ENCODE results near the gene ADK. TPM values are rescaled to one million over a fixed set of nuclear protein-coding genes. Genes with fewer than 3 reads are reported as not detected.

ADK gene
- polyA plus RNA-seq, 1 donor (not counting 4 experiments of a cell fraction or from before 2014, with no cell fraction given), result 139 TPM

DNA sequence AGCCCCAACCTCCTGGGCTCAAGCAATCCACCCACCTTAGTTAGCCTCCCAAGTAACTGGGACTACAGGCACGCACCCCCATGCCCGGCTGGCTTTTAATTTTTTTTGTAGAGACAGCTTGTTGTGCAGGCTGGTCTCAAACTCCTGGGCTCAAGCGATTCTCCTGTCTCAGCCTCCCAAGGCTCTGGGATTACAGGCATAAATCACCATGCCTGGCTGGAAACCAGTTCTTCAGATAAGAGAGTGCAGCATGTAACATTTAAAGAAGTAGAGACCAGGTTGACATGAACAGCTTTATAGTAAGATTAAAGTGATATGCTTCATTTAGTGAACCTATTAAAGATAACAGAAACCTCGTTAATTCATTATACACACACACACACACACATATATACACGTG lies 507.5 kb downstream of the ADK start:
- dilution Hi-C loops (cut with MboI; ENCODE audit: extremely low pct_ligation_motif_present, low sequenced_read_pairs), result no loop called here
- DNase-seq (ENCODE audit: low read depth, low spot score), result no peak
- FAIRE-seq, result no peak

DNA sequence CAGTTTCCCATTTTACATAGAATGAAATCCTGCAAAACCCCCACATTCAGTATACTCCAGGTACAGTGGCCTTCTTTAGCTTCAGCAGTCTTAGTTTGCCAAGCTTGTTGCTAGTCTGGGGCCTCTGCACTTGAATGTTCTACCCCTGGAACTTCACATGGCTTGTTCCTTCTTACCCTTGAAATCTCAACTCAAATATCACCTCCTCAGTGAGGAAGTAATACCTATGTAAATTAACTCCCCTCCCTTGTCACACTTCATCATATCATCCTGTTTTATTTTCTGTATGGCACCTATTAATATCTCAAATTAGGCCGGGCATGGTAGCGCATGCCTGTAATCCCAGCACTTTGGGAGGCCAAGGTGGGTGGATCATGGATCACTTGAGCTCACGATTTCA lies 511.6 kb downstream of the ADK start:
- dilution Hi-C loops (cut with MboI; ENCODE audit: extremely low pct_ligation_motif_present, low sequenced_read_pairs), result no loop called here
- TF ChIP-seq, protein P1, sequence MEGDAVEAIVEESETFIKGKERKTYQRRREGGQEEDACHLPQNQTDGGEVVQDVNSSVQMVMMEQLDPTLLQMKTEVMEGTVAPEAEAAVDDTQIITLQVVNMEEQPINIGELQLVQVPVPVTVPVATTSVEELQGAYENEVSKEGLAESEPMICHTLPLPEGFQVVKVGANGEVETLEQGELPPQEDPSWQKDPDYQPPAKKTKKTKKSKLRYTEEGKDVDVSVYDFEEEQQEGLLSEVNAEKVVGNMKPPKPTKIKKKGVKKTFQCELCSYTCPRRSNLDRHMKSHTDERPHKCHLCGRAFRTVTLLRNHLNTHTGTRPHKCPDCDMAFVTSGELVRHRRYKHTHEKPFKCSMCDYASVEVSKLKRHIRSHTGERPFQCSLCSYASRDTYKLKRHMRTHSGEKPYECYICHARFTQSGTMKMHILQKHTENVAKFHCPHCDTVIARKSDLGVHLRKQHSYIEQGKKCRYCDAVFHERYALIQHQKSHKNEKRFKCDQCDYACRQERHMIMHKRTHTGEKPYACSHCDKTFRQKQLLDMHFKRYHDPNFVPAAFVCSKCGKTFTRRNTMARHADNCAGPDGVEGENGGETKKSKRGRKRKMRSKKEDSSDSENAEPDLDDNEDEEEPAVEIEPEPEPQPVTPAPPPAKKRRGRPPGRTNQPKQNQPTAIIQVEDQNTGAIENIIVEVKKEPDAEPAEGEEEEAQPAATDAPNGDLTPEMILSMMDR (optimal IDR thresholded peaks at IDR 0.05 in 1 of 3, IDR thresholded peaks at IDR 0.05 in 1 of 3, conservative IDR thresholded peaks at IDR 0.05 in 1 of 3; ENCODE audit: extremely low read depth in 1 of 3, insufficient read depth in 2 of 3, low read length in 3 of 3), result no peak
- TF ChIP-seq EZH2 (IDR thresholded peaks at IDR 0.05; ENCODE audit: low read length), result no peak
- FAIRE-seq, result no peak

More for the DNA sequence above, 507.5 kb downstream of the ADK start:
- Histone ChIP-seq H3K27me3 (ENCODE audit: control insufficient read depth, extremely low read depth, insufficient read depth, low read length) (no peaks in the 10 kb centered on the region), H3K9me1 (ENCODE audit: control insufficient read depth, extremely low read depth, insufficient read depth, low read length) (no peaks in the 10 kb centered on the region), H3K4me3 (ENCODE audit: control insufficient read depth in 2 of 3, extremely low read depth in 1 of 3, insufficient read depth in 2 of 3, low read depth in 1 of 3, low read length in 3 of 3) (no peak overlapping the region), H3K36me3 (ENCODE audit: control insufficient read depth in 2 of 2, extremely low read depth in 1 of 2, insufficient read depth in 2 of 2, low read length in 2 of 2) (no peaks in the 10 kb centered on the region), H2AFZ (ENCODE audit: control insufficient read depth, low read length) (no peak overlapping the region), H3K4me2 (ENCODE audit: control insufficient read depth, extremely low read depth, insufficient read depth, low read depth, low read length) (no peak overlapping the region), H3K9me3 (ENCODE audit: control insufficient read depth, low read depth, low read length) (no peaks in the 10 kb centered on the region), H3K9ac (ENCODE audit: control insufficient read depth, extremely low read depth, insufficient read depth, low read length) (no peak overlapping the region), H3K79me2 (ENCODE audit: control insufficient read depth, insufficient read depth, low read length) (no peaks in the 10 kb centered on the region), H3K27ac (ENCODE audit: control insufficient read depth, insufficient read depth, low read length) (no peak overlapping the region), H3K4me1 (ENCODE audit: control insufficient read depth, extremely low read depth, insufficient read depth, low read length) (no peaks in the 10 kb centered on the region), H4K20me1 (ENCODE audit: control insufficient read depth, extremely low read depth, insufficient read depth, low read length) (no peaks in the 10 kb centered on the region)
- TF ChIP-seq EZH2 (IDR thresholded peaks at IDR 0.05; ENCODE audit: low read length), result no peak
- TF ChIP-seq, protein P1 (optimal IDR thresholded peaks at IDR 0.05 in 1 of 3, IDR thresholded peaks at IDR 0.05 in 1 of 3, conservative IDR thresholded peaks at IDR 0.05 in 1 of 3; ENCODE audit: extremely low read depth in 1 of 3, insufficient read depth in 2 of 3, low read length in 3 of 3), result no peak

More for the DNA sequence above, 511.6 kb downstream of the ADK start:
- no peaks in the 10 kb centered on the region for H3K9me3 ChIP-seq (ENCODE audit: control insufficient read depth, low read depth, low read length)
- H3K27ac ChIP-seq (ENCODE audit: control insufficient read depth, insufficient read depth, low read length), result no peak overlapping the region
- H4K20me1 ChIP-seq (ENCODE audit: control insufficient read depth, extremely low read depth, insufficient read depth, low read length), result no peaks in the 10 kb centered on the region
- H3K36me3 ChIP-seq (ENCODE audit: control insufficient read depth in 2 of 2, extremely low read depth in 1 of 2, insufficient read depth in 2 of 2, low read length in 2 of 2), result no peaks in the 10 kb centered on the region
- H3K4me3 ChIP-seq (ENCODE audit: control insufficient read depth in 2 of 3, extremely low read depth in 1 of 3, insufficient read depth in 2 of 3, low read depth in 1 of 3, low read length in 3 of 3), result no peak overlapping the region
- H3K79me2 ChIP-seq (ENCODE audit: control insufficient read depth, insufficient read depth, low read length), result no peaks in the 10 kb centered on the region
- H3K9ac ChIP-seq (ENCODE audit: control insufficient read depth, extremely low read depth, insufficient read depth, low read length), result no peak overlapping the region
- DNase-seq (ENCODE audit: low read depth, low spot score), result no peak
- H3K27me3 ChIP-seq (ENCODE audit: control insufficient read depth, extremely low read depth, insufficient read depth, low read length), result no peaks in the 10 kb centered on the region
- H3K9me1 ChIP-seq (ENCODE audit: control insufficient read depth, extremely low read depth, insufficient read depth, low read length), result no peaks in the 10 kb centered on the region
- H3K4me1 ChIP-seq (ENCODE audit: control insufficient read depth, extremely low read depth, insufficient read depth, low read length), result no peaks in the 10 kb centered on the region
- H2AFZ ChIP-seq (ENCODE audit: control insufficient read depth, low read length), result no peak overlapping the region
- no peak overlapping the region for H3K4me2 ChIP-seq (ENCODE audit: control insufficient read depth, extremely low read depth, insufficient read depth, low read depth, low read length)
